IMR-90 (cell line): ENCODE data around the gene BCL11A. TPM values are rescaled to one million over a fixed set of nuclear protein-coding genes. Genes with fewer than 3 reads are reported as not detected.

ENCODE experiments used
- polyA plus RNA-seq, 3 experiments: library from polyadenylated mRNA; depleted of rRNA; stranded (reverse); fragments of >200 nt; gene quantifications; 2 replicates each; pipeline ENCODE4 v1.2.3, GENCODE V29; 2012; ENCODE audit warnings: low replicate concordance in 1 of 3
- total RNA-seq: library from RNA; depleted of rRNA; stranded (reverse); fragments of >200 nt; gene quantifications from 2 replicates; pipeline ENCODE4 v1.2.3, GENCODE V29; 2012; rRNA removed

BCL11A gene
- total and polyA plus RNA-seq, 2 of the 4 experiments (the other 2 are of a cell fraction): 1.0 to 1.1 TPM

Other genes starting within 250 kb of the BCL11A start
- 12.4 and 17.5 TPM in 2 replicates for gene PAPOLG, start 202.6 kb upstream of the BCL11A start, total RNA-seq
- 3.4 and 3.5 TPM in 2 replicates for gene PAPOLG, start 202.6 kb upstream of the BCL11A start, polyA plus RNA-seq (2012; rRNA removed)